Activated naive CD4-positive, alpha-beta T cell treated with anti-CD3 and anti-CD28 coated beads, Interleukin-2, amount 10 ng/mL, durations not matched to agents 7 days and 5 days (primary cell): ENCODE results near the gene EFCC1.

Experiments used
- CTCF ChIA-PET: fragments of 350-600 bp; sonication (Branson Sonifier 250); formaldehyde crosslinking; loops from one replicate; lab custom pipeline; 2021; ENCODE audit warnings: antibody characterized with exemption; lab: Charles Lee
- DNase-seq: peaks from one replicate; pipeline ENCODE4 v3.0.0-alpha.2; 2020
- H3K27ac Mint-ChIP-seq: one replicate; pipeline ENCODE4 v1.8.0; 2021; ENCODE audit warnings: mild to moderate bottlenecking, moderate library complexity, mixed read lengths
- H3K27me3 Mint-ChIP-seq: one replicate; pipeline ENCODE4 v1.8.0; 2021; ENCODE audit warnings: mild to moderate bottlenecking, mixed read lengths
- H3K36me3 Mint-ChIP-seq: one replicate; pipeline ENCODE4 v1.8.0; 2021; ENCODE audit warnings: mixed read lengths
- H3K4me1 Mint-ChIP-seq: one replicate; pipeline ENCODE4 v1.8.0; 2021; ENCODE audit warnings: mixed read lengths
- H3K4me3 Mint-ChIP-seq: one replicate; pipeline ENCODE4 v1.8.0; 2021; ENCODE audit warnings: mild to moderate bottlenecking, moderate library complexity, mixed read lengths
- H3K9me3 Mint-ChIP-seq: one replicate; pipeline ENCODE4 v1.8.0; 2021; ENCODE audit warnings: mixed read lengths

The EFCC1 gene

GRCh38 chr3:129023008-129023358 lies 21.9 kb downstream of the EFCC1 start:
- H3K27me3 Mint-ChIP-seq, result peaks cover 29% of the 10 kb centered on the region
- CTCF ChIA-PET, result interaction anchor here (0.8 to 1.5 kb wide), 5 partner anchors 19 to 223 kb away, joined by 3 to 4 read pairs (median 4); no protein-coding TSS in a partner anchor
- peaks cover 1% of the 10 kb centered on the region for H3K36me3 Mint-ChIP-seq
- no peaks in the 10 kb centered on the region for H3K9me3 Mint-ChIP-seq
- no peak overlapping the region for H3K27ac Mint-ChIP-seq
- H3K4me1 Mint-ChIP-seq, result peaks cover 35% of the 10 kb centered on the region
- no peak for DNase-seq
- no peak overlapping the region for H3K4me3 Mint-ChIP-seq

- no peak overlapping the region for H3K4me3 Mint-ChIP-seq
- H3K9me3 Mint-ChIP-seq, result no peaks in the 10 kb centered on the region
- H3K27me3 Mint-ChIP-seq, result peaks cover 26% of the 10 kb centered on the region
- H3K4me1 Mint-ChIP-seq, result peaks cover 29% of the 10 kb centered on the region
- CTCF ChIA-PET, result interaction anchor here (1.5 kb wide), 1 partner anchor 54 kb away, joined by 3 read pairs; no protein-coding TSS in a partner anchor
- H3K36me3 Mint-ChIP-seq, result peaks cover 1% of the 10 kb centered on the region
- no peak for DNase-seq
- no peak overlapping the region for H3K27ac Mint-ChIP-seq
Observed at GRCh38 chr3:129023909-129024308, 22.8 kb downstream of the EFCC1 start.

GRCh38 chr3:129025108-129025507 lies 24.0 kb downstream of the EFCC1 start:
- Mint-ChIP-seq H3K4me3 (no peak overlapping the region), H3K27ac (no peak overlapping the region)
- CTCF ChIA-PET, result interaction anchor here (1.0 to 4.1 kb wide), 3 partner anchors 9 to 55 kb away, joined by 3 to 47 read pairs (median 18); no protein-coding TSS in a partner anchor

GRCh38 chr3:129025691-129026435 lies 24.8 kb downstream of the EFCC1 start:
- peak overlapping the region; percentile 55 for H3K27ac Mint-ChIP-seq
- H3K4me1 Mint-ChIP-seq, result peaks cover 29% of the 10 kb centered on the region
- DNase-seq, result no peak
- H3K36me3 Mint-ChIP-seq, result peaks cover 1% of the 10 kb centered on the region
- peak overlapping the region; percentile 72 for H3K4me3 Mint-ChIP-seq
- H3K9me3 Mint-ChIP-seq, result no peaks in the 10 kb centered on the region
- CTCF ChIA-PET, result interaction anchor here (0.9 to 4.1 kb wide), 9 partner anchors 9 to 221 kb away, joined by 3 to 47 read pairs (median 8); no protein-coding TSS in a partner anchor
- H3K27me3 Mint-ChIP-seq, result peaks cover 32% of the 10 kb centered on the region

More at GRCh38 chr3:129025108-129025507, 24.0 kb downstream of the EFCC1 start:
- H3K36me3 Mint-ChIP-seq, result peaks cover 1% of the 10 kb centered on the region
- H3K27me3 Mint-ChIP-seq, result peaks cover 26% of the 10 kb centered on the region
- peaks cover 29% of the 10 kb centered on the region for H3K4me1 Mint-ChIP-seq
- H3K9me3 Mint-ChIP-seq, result no peaks in the 10 kb centered on the region
- no peak for DNase-seq

GRCh38 chr3:129026728-129027543 lies 25.8 kb downstream of the EFCC1 start:
- peak; percentile 96 for DNase-seq
- peaks cover 38% of the 10 kb centered on the region for H3K27me3 Mint-ChIP-seq
- peaks cover 27% of the 10 kb centered on the region for H3K4me1 Mint-ChIP-seq
- H3K27ac Mint-ChIP-seq, result peak overlapping the region; percentile 85
- peak overlapping the region; percentile 72 for H3K4me3 Mint-ChIP-seq
- H3K36me3 Mint-ChIP-seq, result peaks cover 1% of the 10 kb centered on the region
- no peaks in the 10 kb centered on the region for H3K9me3 Mint-ChIP-seq
- CTCF ChIA-PET, result interaction anchor here (0.6 to 4.1 kb wide), 15 partner anchors 10 to 220 kb away, joined by 3 to 47 read pairs (median 5); no protein-coding TSS in a partner anchor

- H3K9me3 Mint-ChIP-seq, result no peaks in the 10 kb centered on the region
- H3K4me3 Mint-ChIP-seq, result peak overlapping the region; percentile 72
- peaks cover 1% of the 10 kb centered on the region for H3K36me3 Mint-ChIP-seq
- H3K27ac Mint-ChIP-seq, result no peak overlapping the region
- CTCF ChIA-PET, result interaction anchor here (0.7 to 4.1 kb wide), 16 partner anchors 11 to 219 kb away, joined by 3 to 47 read pairs (median 4); no protein-coding TSS in a partner anchor
- DNase-seq, result no peak
- H3K27me3 Mint-ChIP-seq, result peaks cover 37% of the 10 kb centered on the region
- H3K4me1 Mint-ChIP-seq, result peaks cover 23% of the 10 kb centered on the region
Observed at GRCh38 chr3:129027544-129027880, 26.4 kb downstream of the EFCC1 start.

GRCh38 chr3:129028866-129029265 lies 27.8 kb downstream of the EFCC1 start:
- Mint-ChIP-seq H3K4me3 (no peak overlapping the region), H3K36me3 (peaks cover 1% of the 10 kb centered on the region), H3K9me3 (no peaks in the 10 kb centered on the region), H3K4me1 (peaks cover 23% of the 10 kb centered on the region), H3K27me3 (peaks cover 38% of the 10 kb centered on the region), H3K27ac (no peak overlapping the region)
- CTCF ChIA-PET, result interaction anchor here (1.3 to 4.1 kb wide), 5 partner anchors 12 to 216 kb away, joined by 6 to 47 read pairs (median 8); no protein-coding TSS in a partner anchor
- DNase-seq, result no peak

GRCh38 chr3:129030611-129031010 lies 29.5 kb downstream of the EFCC1 start:
- peaks cover 1% of the 10 kb centered on the region for H3K36me3 Mint-ChIP-seq
- H3K4me1 Mint-ChIP-seq, result peaks cover 19% of the 10 kb centered on the region
- CTCF ChIA-PET, result interaction anchor here (0.6 to 1.6 kb wide), 6 partner anchors 16 to 216 kb away, joined by 3 to 5 read pairs (median 4); no protein-coding TSS in a partner anchor
- H3K27me3 Mint-ChIP-seq, result peaks cover 26% of the 10 kb centered on the region
- no peak overlapping the region for H3K4me3 Mint-ChIP-seq
- H3K27ac Mint-ChIP-seq, result no peak overlapping the region
- no peaks in the 10 kb centered on the region for H3K9me3 Mint-ChIP-seq
- DNase-seq, result no peak

GRCh38 chr3:129031476-129032215 lies 30.5 kb downstream of the EFCC1 start:
- CTCF ChIA-PET, result interaction anchor here (1.6 kb wide), 1 partner anchor 215 kb away, joined by 5 read pairs; no protein-coding TSS in a partner anchor

GRCh38 chr3:129032716-129033115 lies 31.6 kb downstream of the EFCC1 start:
- H3K27ac Mint-ChIP-seq, result no peak overlapping the region
- no peak overlapping the region for H3K4me3 Mint-ChIP-seq
- no peaks in the 10 kb centered on the region for H3K36me3 Mint-ChIP-seq
- no peak for DNase-seq
- CTCF ChIA-PET, result interaction anchor here (0.5 to 0.7 kb wide), 3 partner anchors 11 to 641 kb away, joined by 3 to 4 read pairs (median 3); no protein-coding TSS in a partner anchor
- peaks cover 31% of the 10 kb centered on the region for H3K27me3 Mint-ChIP-seq
- H3K4me1 Mint-ChIP-seq, result peaks cover 18% of the 10 kb centered on the region
- no peaks in the 10 kb centered on the region for H3K9me3 Mint-ChIP-seq

More at GRCh38 chr3:129031476-129032215, 30.5 kb downstream of the EFCC1 start:
- Mint-ChIP-seq H3K36me3 (no peaks in the 10 kb centered on the region), H3K27ac (no peak overlapping the region), H3K4me3 (no peak overlapping the region), H3K4me1 (peaks cover 20% of the 10 kb centered on the region), H3K27me3 (peaks cover 30% of the 10 kb centered on the region), H3K9me3 (no peaks in the 10 kb centered on the region)
- DNase-seq, result no peak

GRCh38 chr3:129033151-129033550 lies 32.0 kb downstream of the EFCC1 start:
- DNase-seq, result no peak
- H3K27me3 Mint-ChIP-seq, result peaks cover 31% of the 10 kb centered on the region
- H3K9me3 Mint-ChIP-seq, result no peaks in the 10 kb centered on the region
- no peaks in the 10 kb centered on the region for H3K36me3 Mint-ChIP-seq
- H3K4me3 Mint-ChIP-seq, result no peak overlapping the region
- CTCF ChIA-PET, result no interaction called here
- no peak overlapping the region for H3K27ac Mint-ChIP-seq
- H3K4me1 Mint-ChIP-seq, result peaks cover 18% of the 10 kb centered on the region

- H3K36me3 Mint-ChIP-seq, result no peaks in the 10 kb centered on the region
- H3K4me1 Mint-ChIP-seq, result peaks cover 18% of the 10 kb centered on the region
- no peak for DNase-seq
- CTCF ChIA-PET, result no interaction called here
- H3K27me3 Mint-ChIP-seq, result peaks cover 37% of the 10 kb centered on the region
- H3K27ac Mint-ChIP-seq, result no peak overlapping the region
- H3K4me3 Mint-ChIP-seq, result no peak overlapping the region
- no peaks in the 10 kb centered on the region for H3K9me3 Mint-ChIP-seq
Observed at GRCh38 chr3:129033633-129034321, 32.7 kb downstream of the EFCC1 start.

GRCh38 chr3:129034642-129035041 lies 33.5 kb downstream of the EFCC1 start:
- peaks cover 45% of the 10 kb centered on the region for H3K27me3 Mint-ChIP-seq
- CTCF ChIA-PET, result no interaction called here
- H3K27ac Mint-ChIP-seq, result no peak overlapping the region
- H3K36me3 Mint-ChIP-seq, result no peaks in the 10 kb centered on the region
- peaks cover 18% of the 10 kb centered on the region for H3K4me1 Mint-ChIP-seq
- peak; percentile 37 for DNase-seq
- no peak overlapping the region for H3K4me3 Mint-ChIP-seq
- no peaks in the 10 kb centered on the region for H3K9me3 Mint-ChIP-seq
